ENCODE results near the gene AGFG2.
"Not testable (repeated sequence)": the region's sequence is repeated elsewhere in the genome, so short reads cannot be mapped to it uniquely, and the experiment has no call there.

DNA sequence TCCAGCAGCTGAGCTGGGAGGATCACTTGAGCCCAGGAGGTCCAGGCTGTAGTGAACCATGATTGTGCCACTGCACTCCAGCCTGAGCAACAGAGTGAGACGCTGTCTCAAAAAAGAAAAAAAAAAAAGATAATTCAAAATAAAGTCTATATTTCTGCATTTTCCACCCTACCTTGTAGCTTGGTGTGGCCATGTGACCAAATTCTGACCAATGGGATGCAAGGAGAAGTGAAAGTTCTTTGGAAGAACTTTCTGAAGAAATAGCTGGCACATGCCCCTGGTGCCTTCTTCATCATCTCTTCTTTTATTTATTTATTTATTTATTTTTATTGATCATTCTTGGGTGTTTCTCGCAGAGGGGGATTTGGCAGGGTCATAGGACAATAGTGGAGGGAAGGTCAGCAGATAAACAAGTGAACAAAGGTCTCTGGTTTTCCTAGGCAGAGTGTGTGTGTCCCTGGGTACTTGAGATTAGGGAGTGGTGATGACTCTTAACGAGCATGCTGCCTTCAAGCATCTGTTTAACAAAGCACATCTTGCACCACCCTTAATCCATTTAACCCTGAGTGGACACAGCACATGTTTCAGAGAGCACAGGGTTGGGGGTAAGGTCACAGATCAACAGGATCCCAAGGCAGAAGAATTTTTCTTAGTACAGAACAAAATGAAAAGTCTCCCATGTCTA lies 17.0 kb upstream of the AGFG2 start:
- TF ChIP-seq, protein P1, sequence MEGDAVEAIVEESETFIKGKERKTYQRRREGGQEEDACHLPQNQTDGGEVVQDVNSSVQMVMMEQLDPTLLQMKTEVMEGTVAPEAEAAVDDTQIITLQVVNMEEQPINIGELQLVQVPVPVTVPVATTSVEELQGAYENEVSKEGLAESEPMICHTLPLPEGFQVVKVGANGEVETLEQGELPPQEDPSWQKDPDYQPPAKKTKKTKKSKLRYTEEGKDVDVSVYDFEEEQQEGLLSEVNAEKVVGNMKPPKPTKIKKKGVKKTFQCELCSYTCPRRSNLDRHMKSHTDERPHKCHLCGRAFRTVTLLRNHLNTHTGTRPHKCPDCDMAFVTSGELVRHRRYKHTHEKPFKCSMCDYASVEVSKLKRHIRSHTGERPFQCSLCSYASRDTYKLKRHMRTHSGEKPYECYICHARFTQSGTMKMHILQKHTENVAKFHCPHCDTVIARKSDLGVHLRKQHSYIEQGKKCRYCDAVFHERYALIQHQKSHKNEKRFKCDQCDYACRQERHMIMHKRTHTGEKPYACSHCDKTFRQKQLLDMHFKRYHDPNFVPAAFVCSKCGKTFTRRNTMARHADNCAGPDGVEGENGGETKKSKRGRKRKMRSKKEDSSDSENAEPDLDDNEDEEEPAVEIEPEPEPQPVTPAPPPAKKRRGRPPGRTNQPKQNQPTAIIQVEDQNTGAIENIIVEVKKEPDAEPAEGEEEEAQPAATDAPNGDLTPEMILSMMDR (IDR thresholded peaks at IDR 0.05), result not testable (repeated sequence)
- TF ChIP-seq POLR2AphosphoS5 (IDR thresholded peaks at IDR 0.05), result not testable (repeated sequence)

Measured in prostate gland (tissue), 2 donors.